OCI-LY7 (cell line): ENCODE data around the gene EYS. TPM values are rescaled to one million over a fixed set of nuclear protein-coding genes. Genes with fewer than 3 reads are reported as not detected.

Source experiments
- BruUV-seq: library from RNA; stranded (reverse); fragments of 400-500 nt; replicated peaks from 2 replicates; lab custom pipeline; 2021; lab: Mats Ljungman, UMichigan
- CTCF ChIA-PET: fragments of 300-600 bp; sonication (Branson Sonifier 250); formaldehyde crosslinking; loops from one replicate; lab custom pipeline; 2022; ENCODE audit warnings: antibody characterized with exemption; ENCODE audit not compliant: unreplicated experiment; lab: Charles Lee
- POLR2A ChIA-PET: fragments of 300-600 bp; sonication (Branson Sonifier 250); formaldehyde crosslinking; loops from one replicate; lab custom pipeline; 2022; ENCODE audit warnings: antibody characterized with exemption; lab: Charles Lee
- DNase-seq: peaks from one replicate; pipeline ENCODE4 v3.0.0-alpha.2; 2015; ENCODE audit warnings: low spot score
- H2AFZ ChIP-seq: fragments of 200-600 bp; sonication (generic), shearing (Covaris generic); 2 replicates; pipeline ENCODE4 v1.6.1; 2014; ENCODE audit warnings: mild to moderate bottlenecking, antibody characterized with exemption, low read length, moderate library complexity
- H3K27ac ChIP-seq: fragments of 200-600 bp; sonication (generic); 2 replicates; pipeline ENCODE4 v1.5.1; 2014; ENCODE audit warnings: mixed run types, low read depth, mild to moderate bottlenecking, moderate library complexity, low read length, inconsistent platforms; ENCODE audit not compliant: poor library complexity, severe bottlenecking
- H3K36me3 ChIP-seq: fragments of 200-600 bp; sonication (generic); 2 replicates; pipeline ENCODE4 v1.6.1; 2014; ENCODE audit warnings: mild to moderate bottlenecking, antibody characterized with exemption, low read length, moderate library complexity, mixed read lengths; ENCODE audit not compliant: insufficient read depth
- H3K4me1 ChIP-seq: fragments of 200-600 bp; sonication (generic); 2 replicates; pipeline ENCODE4 v1.5.1; 2014; ENCODE audit warnings: mild to moderate bottlenecking, low read length; ENCODE audit not compliant: insufficient read depth, poor library complexity, severe bottlenecking
- H3K4me2 ChIP-seq: fragments of 200-600 bp; sonication (generic); 2 replicates; pipeline ENCODE4 v1.6.1; 2014; ENCODE audit warnings: mild to moderate bottlenecking, low read length
- H3K4me3 ChIP-seq: fragments of 200-600 bp; sonication (generic); 2 replicates; pipeline ENCODE4 v1.5.1; 2014; ENCODE audit warnings: mild to moderate bottlenecking, low read depth, low read length; ENCODE audit not compliant: poor library complexity, severe bottlenecking
- H3K79me2 ChIP-seq: fragments of 200-600 bp; sonication (generic); 2 replicates; pipeline ENCODE4 v1.6.1; 2016; ENCODE audit warnings: low read depth, mild to moderate bottlenecking, low read length, moderate library complexity, mixed read lengths; ENCODE audit not compliant: insufficient read depth
- H3K9me2 ChIP-seq: fragments of 200-600 bp; sonication (generic); 2 replicates; pipeline ENCODE4 v1.6.1; 2016; ENCODE audit warnings: mild to moderate bottlenecking, low read length, mixed read lengths; ENCODE audit not compliant: insufficient read depth
- H3K9me3 ChIP-seq: fragments of 200-600 bp; sonication (generic); 2 replicates; pipeline ENCODE4 v1.6.1; 2014; ENCODE audit warnings: mild to moderate bottlenecking, mixed run types, low read length, mixed read lengths
- H4K20me1 ChIP-seq: fragments of 200-600 bp; sonication (generic); 2 replicates; pipeline ENCODE4 v1.6.1; 2014; ENCODE audit warnings: mild to moderate bottlenecking, antibody characterized with exemption, low read length, moderate library complexity, mixed read lengths; ENCODE audit not compliant: insufficient read depth
- EZH2phosphoT487 ChIP-seq: fragments of 200-600 bp; sonication (generic); IDR thresholded peaks from 2 replicates; pipeline ENCODE4 v1.6.1; 2018; ENCODE audit warnings: low read depth, borderline replicate concordance, mild to moderate bottlenecking, mixed run types, antibody characterized with exemption, low read length, moderate library complexity, mixed read lengths
- intact Hi-C: fragments of 100-400 bp; cut with micrococcal nuclease; formaldehyde crosslinking; loops from one replicate; pipeline ENCODE4 v1.10.0; 2022; ENCODE audit not compliant: unreplicated experiment
- total RNA-seq, 2 experiments: library from RNA; depleted of rRNA in 1 of 2; stranded (reverse); fragments of >200 nt in 1 of 2; shearing (Covaris generic) in 1 of 2; gene quantifications; 2 replicates each; pipeline ENCODE4 v1.2.3, GENCODE V29; 2014 to 2022
- TF ChIP-seq, protein P1 (sequence below): fragments of 200-600 bp; sonication (generic); conservative IDR thresholded peaks from 2 replicates; pipeline ENCODE4 v1.5.1; 2014; ENCODE audit warnings: mild to moderate bottlenecking, antibody characterized with exemption, low read length, moderate library complexity, mixed read lengths

The EYS gene
- total RNA-seq, 2 experiments from 2014 or later = not detected

GRCh38 chr6:64984948-64985347, 722.1 kb downstream of the EYS start:
- Histone ChIP-seq H3K4me2 (no peak overlapping the region), H3K9me3 (no peaks in the 10 kb centered on the region), H3K4me3 (no peak overlapping the region), H3K27ac (no peak overlapping the region), H3K4me1 (no peaks in the 10 kb centered on the region), H4K20me1 (no peaks in the 10 kb centered on the region), H3K9me2 (no peaks in the 10 kb centered on the region), H3K36me3 (no peaks in the 10 kb centered on the region), H2AFZ (no peak overlapping the region), H3K79me2 (no peaks in the 10 kb centered on the region)
- POLR2A ChIA-PET = interaction anchor here (0.7 kb wide), 1 partner anchor 551 kb away, joined by 3 read pairs; no protein-coding TSS in a partner anchor
- no peak for DNase-seq
- BruUV-seq = no TSS peak
- CTCF ChIA-PET = no interaction called here
- intact Hi-C loops = no loop called here
- no peak for TF ChIP-seq EZH2phosphoT487
- TF ChIP-seq, protein P1, sequence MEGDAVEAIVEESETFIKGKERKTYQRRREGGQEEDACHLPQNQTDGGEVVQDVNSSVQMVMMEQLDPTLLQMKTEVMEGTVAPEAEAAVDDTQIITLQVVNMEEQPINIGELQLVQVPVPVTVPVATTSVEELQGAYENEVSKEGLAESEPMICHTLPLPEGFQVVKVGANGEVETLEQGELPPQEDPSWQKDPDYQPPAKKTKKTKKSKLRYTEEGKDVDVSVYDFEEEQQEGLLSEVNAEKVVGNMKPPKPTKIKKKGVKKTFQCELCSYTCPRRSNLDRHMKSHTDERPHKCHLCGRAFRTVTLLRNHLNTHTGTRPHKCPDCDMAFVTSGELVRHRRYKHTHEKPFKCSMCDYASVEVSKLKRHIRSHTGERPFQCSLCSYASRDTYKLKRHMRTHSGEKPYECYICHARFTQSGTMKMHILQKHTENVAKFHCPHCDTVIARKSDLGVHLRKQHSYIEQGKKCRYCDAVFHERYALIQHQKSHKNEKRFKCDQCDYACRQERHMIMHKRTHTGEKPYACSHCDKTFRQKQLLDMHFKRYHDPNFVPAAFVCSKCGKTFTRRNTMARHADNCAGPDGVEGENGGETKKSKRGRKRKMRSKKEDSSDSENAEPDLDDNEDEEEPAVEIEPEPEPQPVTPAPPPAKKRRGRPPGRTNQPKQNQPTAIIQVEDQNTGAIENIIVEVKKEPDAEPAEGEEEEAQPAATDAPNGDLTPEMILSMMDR = no peak

DNA sequence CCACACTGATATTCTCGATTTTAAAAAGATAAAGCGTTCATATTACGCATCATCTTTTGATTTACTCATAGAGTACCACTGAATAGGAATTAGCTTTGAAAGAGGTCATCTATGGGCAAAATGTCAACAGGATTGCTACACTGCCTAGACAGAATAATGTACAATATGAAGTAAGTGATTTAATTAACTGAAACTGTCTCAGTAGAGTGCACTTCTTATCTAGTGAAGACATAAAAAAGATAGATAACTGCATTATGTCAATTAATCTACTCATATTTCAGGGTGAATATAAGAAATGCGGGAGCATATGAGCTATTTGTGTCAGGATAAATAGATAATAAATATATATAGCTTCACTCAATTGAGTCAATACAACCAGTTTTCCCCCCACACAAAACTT, 723.9 kb downstream of the EYS start:
- BruUV-seq = no TSS peak
- Histone ChIP-seq H3K9me2 (no peaks in the 10 kb centered on the region), H3K79me2 (no peaks in the 10 kb centered on the region), H3K4me2 (no peak overlapping the region), H4K20me1 (no peaks in the 10 kb centered on the region), H3K4me1 (no peaks in the 10 kb centered on the region), H3K4me3 (no peak overlapping the region), H2AFZ (no peak overlapping the region), H3K36me3 (no peaks in the 10 kb centered on the region), H3K9me3 (no peaks in the 10 kb centered on the region), H3K27ac (no peak overlapping the region)
- ChIA-PET CTCF (no interaction called here), POLR2A (no interaction called here)
- TF ChIP-seq, protein P1 = no peak
- no peak for TF ChIP-seq EZH2phosphoT487
- DNase-seq = no peak
- intact Hi-C loops = no loop called here

GRCh38 chr6:64973142-64973541, 733.9 kb downstream of the EYS start:
- H4K20me1 ChIP-seq = no peaks in the 10 kb centered on the region
- no TSS peak for BruUV-seq
- no peak overlapping the region for H2AFZ ChIP-seq
- no peak for DNase-seq
- H3K9me2 ChIP-seq = no peaks in the 10 kb centered on the region
- H3K36me3 ChIP-seq = no peaks in the 10 kb centered on the region
- no peaks in the 10 kb centered on the region for H3K4me1 ChIP-seq
- ChIA-PET POLR2A (no interaction called here), CTCF (no interaction called here)
- no peaks in the 10 kb centered on the region for H3K9me3 ChIP-seq
- H3K79me2 ChIP-seq = no peaks in the 10 kb centered on the region
- no peak for TF ChIP-seq EZH2phosphoT487
- TF ChIP-seq, protein P1 = no peak
- intact Hi-C loops = no loop called here
- H3K4me2 ChIP-seq = no peak overlapping the region
- H3K27ac ChIP-seq = no peak overlapping the region
- H3K4me3 ChIP-seq = no peak overlapping the region
